Measurements from ENCODE around the gene PADI3.

The PADI3 gene

GRCh38 chr1:17244821-17245740, 3.8 kb upstream of the PADI3 start:
- no peak for DNase-seq

GRCh38 chr1:17245816-17246325, 3.0 kb upstream of the PADI3 start:
- no peak for DNase-seq

GRCh38 chr1:17246971-17247370, 1.9 kb upstream of the PADI3 start:
- DNase-seq, result no peak

- peak; percentile 35 for DNase-seq
Measured at GRCh38 chr1:17250601-17251000, 1.7 kb downstream of the PADI3 start.

GRCh38 chr1:17251246-17251645, 2.3 kb downstream of the PADI3 start:
- DNase-seq, result no peak

- no peak for DNase-seq
Measured at GRCh38 chr1:17251701-17252376, 2.9 kb downstream of the PADI3 start.

GRCh38 chr1:17255336-17255735, 6.4 kb downstream of the PADI3 start:
- DNase-seq, result no peak

GRCh38 chr1:17258116-17258757, 9.3 kb downstream of the PADI3 start:
- DNase-seq, result no peak

- no peak for DNase-seq
Measured at GRCh38 chr1:17258758-17259130, 9.8 kb downstream of the PADI3 start.

- no peak for DNase-seq
Measured at GRCh38 chr1:17259233-17259873, 10.5 kb downstream of the PADI3 start.

- no peak for DNase-seq
Measured at GRCh38 chr1:17260264-17260663, 11.4 kb downstream of the PADI3 start.

- DNase-seq, result no peak
Measured at GRCh38 chr1:17260738-17261137, 11.8 kb downstream of the PADI3 start.

GRCh38 chr1:17263936-17264335, 15.0 kb downstream of the PADI3 start:
- no peak for DNase-seq

- no peak for DNase-seq
Measured at GRCh38 chr1:17264470-17264869, 15.6 kb downstream of the PADI3 start.

GRCh38 chr1:17265162-17265561, 16.3 kb downstream of the PADI3 start:
- DNase-seq, result no peak

GRCh38 chr1:17265950-17266349, 17.1 kb downstream of the PADI3 start:
- DNase-seq, result no peak

- DNase-seq, result no peak
Measured at GRCh38 chr1:17270891-17271765, 22.2 kb downstream of the PADI3 start.

GRCh38 chr1:17272066-17272465, 23.2 kb downstream of the PADI3 start:
- DNase-seq, result no peak

- DNase-seq, result no peak
Measured at GRCh38 chr1:17272646-17273045, 23.7 kb downstream of the PADI3 start.

GRCh38 chr1:17273096-17273495, 24.2 kb downstream of the PADI3 start:
- no peak for DNase-seq

GRCh38 chr1:17274186-17275170, 25.6 kb downstream of the PADI3 start:
- DNase-seq, result peak; percentile 78

All from hematopoietic multipotent progenitor cell treated with erythropoietin and hydrocortisone succinate and interleukin-3 and kit ligand, for 6 days (in vitro differentiated cells).